Lower lobe of right lung (tissue), 2 donors: Measurements from ENCODE around the gene MIPEP. TPM values are rescaled to one million over a fixed set of nuclear protein-coding genes. Genes with fewer than 3 reads are reported as not detected.

ENCODE experiments used
- ATAC-seq, 2 donors: fragments of 200-7000 bp; cut with Tn5 transposase; one replicate each; pipeline ENCODE4 v1.9.1; 2020 to 2022; ENCODE audit warnings: mild to moderate bottlenecking in 2 of 2, moderate library complexity in 2 of 2
- DNase-seq: peaks from one replicate; pipeline ENCODE4 v3.0.0-alpha.2; 2020
- H3K27ac ChIP-seq: fragments of 200-600 bp; one replicate; pipeline ENCODE4 v1.8.0; 2022
- H3K27me3 ChIP-seq: fragments of 200-600 bp; one replicate; pipeline ENCODE4 v1.8.0; 2022; ENCODE audit warnings: low read depth
- H3K36me3 ChIP-seq: fragments of 200-600 bp; one replicate; pipeline ENCODE4 v1.8.0; 2022; ENCODE audit warnings: mild to moderate bottlenecking
- H3K4me1 ChIP-seq: fragments of 200-600 bp; one replicate; pipeline ENCODE4 v1.8.0; 2022
- H3K4me3 ChIP-seq: fragments of 200-600 bp; one replicate; pipeline ENCODE4 v1.8.0; 2022; ENCODE audit warnings: mild to moderate bottlenecking
- H3K9me3 ChIP-seq: fragments of 200-600 bp; one replicate; pipeline ENCODE4 v1.8.0; 2022
- CTCF ChIP-seq: fragments of 200-600 bp; IDR thresholded peaks from one replicate; pipeline ENCODE4 v1.8.0; 2022; ENCODE audit warnings: antibody characterized with exemption, mild to moderate bottlenecking
- intact Hi-C: fragments of 100-400 bp; cut with DNase I; formaldehyde crosslinking; loops from one replicate; pipeline ENCODE4 v1.11.0; 2022
- total RNA-seq: library from RNA; stranded (reverse); fragmentation: NEBNext Ultra II Directional; extraction: Animal tissue kit (Norgen Biotek cat#: 25700); gene quantifications from one replicate; pipeline ENCODE4 v1.2.1, GENCODE V29; 2021
- donor health status: DM: no; HTN: yes; CAD: no; lungs with severe emphysema.

MIPEP gene
- total RNA-seq, 1 donor from 2014 or later = 18.4 TPM

GRCh38 chr13:23695196-23695595 lies 194.0 kb downstream of the MIPEP start:
- intact Hi-C loops = no loop called here
- peak in 1 of 2 donors; percentile 19 for ATAC-seq
- no peak for DNase-seq
- Histone ChIP-seq H3K4me1 (peaks cover 22% of the 10 kb centered on the region), H3K4me3 (no peak overlapping the region), H3K27ac (no peak overlapping the region), H3K9me3 (no peaks in the 10 kb centered on the region), H3K27me3 (no peaks in the 10 kb centered on the region), H3K36me3 (no peaks in the 10 kb centered on the region)
- no peak for TF ChIP-seq CTCF

- H3K4me3 ChIP-seq = no peak overlapping the region
- intact Hi-C loops = no loop called here
Observed at GRCh38 chr13:23692816-23693215, 196.4 kb downstream of the MIPEP start.

GRCh38 chr13:23690668-23691067 lies 198.5 kb downstream of the MIPEP start:
- Histone ChIP-seq H3K27me3 (no peaks in the 10 kb centered on the region), H3K27ac (no peak overlapping the region), H3K9me3 (no peaks in the 10 kb centered on the region), H3K4me3 (no peak overlapping the region), H3K36me3 (no peaks in the 10 kb centered on the region), H3K4me1 (peaks cover under 1% of the 10 kb centered on the region)
- no peak for TF ChIP-seq CTCF
- intact Hi-C loops = no loop called here
- peak in 1 of 2 donors; percentile 32 for ATAC-seq
- no peak for DNase-seq

More at GRCh38 chr13:23692816-23693215, 196.4 kb downstream of the MIPEP start:
- no peaks in the 10 kb centered on the region for H3K36me3 ChIP-seq
- no peak for TF ChIP-seq CTCF
- H3K9me3 ChIP-seq = no peaks in the 10 kb centered on the region
- DNase-seq = no peak
- H3K27me3 ChIP-seq = no peaks in the 10 kb centered on the region
- no peak overlapping the region for H3K27ac ChIP-seq
- no peak for ATAC-seq
- H3K4me1 ChIP-seq = peaks cover 20% of the 10 kb centered on the region

GRCh38 chr13:23688336-23688735 lies 200.9 kb downstream of the MIPEP start:
- intact Hi-C loops = no loop called here
- Histone ChIP-seq H3K4me3 (no peak overlapping the region), H3K27ac (no peak overlapping the region), H3K27me3 (no peaks in the 10 kb centered on the region), H3K4me1 (no peaks in the 10 kb centered on the region), H3K36me3 (no peaks in the 10 kb centered on the region), H3K9me3 (peaks cover 19% of the 10 kb centered on the region)
- no peak for DNase-seq
- no peak for ATAC-seq
- no peak for TF ChIP-seq CTCF

GRCh38 chr13:23687614-23688013 lies 201.6 kb downstream of the MIPEP start:
- H3K4me3 ChIP-seq = no peak overlapping the region
- intact Hi-C loops = no loop called here
- no peak for TF ChIP-seq CTCF
- DNase-seq (no peak), ATAC-seq (no peak)
- no peaks in the 10 kb centered on the region for H3K36me3 ChIP-seq
- H3K27ac ChIP-seq = no peak overlapping the region
- H3K9me3 ChIP-seq = peaks cover 19% of the 10 kb centered on the region
- no peaks in the 10 kb centered on the region for H3K4me1 ChIP-seq
- no peaks in the 10 kb centered on the region for H3K27me3 ChIP-seq

- no peak for ATAC-seq
- Histone ChIP-seq H3K4me1 (no peaks in the 10 kb centered on the region), H3K4me3 (no peak overlapping the region), H3K9me3 (peaks cover 19% of the 10 kb centered on the region), H3K27me3 (no peaks in the 10 kb centered on the region), H3K36me3 (no peaks in the 10 kb centered on the region), H3K27ac (no peak overlapping the region)
- intact Hi-C loops = no loop called here
- no peak for TF ChIP-seq CTCF
- no peak for DNase-seq
Observed at GRCh38 chr13:23686948-23687347, 202.3 kb downstream of the MIPEP start.
